K562 (cell line): Measurements from ENCODE around the gene CPTP. TPM values are rescaled to one million over a fixed set of nuclear protein-coding genes. Genes with fewer than 3 reads are reported as not detected.

Experiments used
- ATF6 ChIP-seq: sonication (generic); formaldehyde crosslinking; IDR thresholded peaks from 2 replicates; pipeline ENCODE4 v1.4.0; 2020; ENCODE audit warnings: mild to moderate bottlenecking, missing genetic modification reagents
- HNRNPK ChIP-seq: fragments of 200-400 bp; formaldehyde crosslinking; IDR thresholded peaks from one replicate; pipeline ENCODE4 v1.6.1; 2018; ENCODE audit warnings: mild to moderate bottlenecking, low read depth, low read length; ENCODE audit not compliant: poor library complexity, severe bottlenecking
- JUND ChIP-seq, 2 experiments: IDR thresholded peaks; 2 replicates in 1 of 2; 3 replicates in 1 of 2; pipeline ENCODE4 v1.6.1; 2011; ENCODE audit warnings: borderline replicate concordance in 2 of 2, low read depth in 2 of 2, low read length in 2 of 2, improper control_type of control experiment in 1 of 2, missing biosample characterization in 1 of 2, missing genetic modification characterization in 1 of 2, missing genetic modification reagents in 1 of 2
- KAT2B ChIP-seq: IDR thresholded peaks from one replicate; pipeline ENCODE4 v1.6.1; 2012; ENCODE audit warnings: low read depth, mild to moderate bottlenecking, control low read depth, inconsistent platforms, low read length, moderate library complexity
- MTA1 ChIP-seq: fragments of 450-650 bp; IDR thresholded peaks from 2 replicates; pipeline ENCODE4 v1.6.1; 2017; ENCODE audit warnings: borderline replicate concordance
- MYBL2 ChIP-seq, 2 experiments: fragments of 450-650 bp in 1 of 2; sonication (generic) in 1 of 2; formaldehyde crosslinking in 1 of 2; IDR thresholded peaks; 2 replicates each; pipeline versions ENCODE4 v1.6.1 to v1.8.1; 2017 to 2022; ENCODE audit warnings: borderline replicate concordance in 1 of 2, inconsistent platforms in 1 of 2, low read depth in 1 of 2, mild to moderate bottlenecking in 1 of 2, missing genetic modification reagents in 1 of 2, moderate library complexity in 1 of 2
- MYNN ChIP-seq, 2 experiments: sonication (generic); formaldehyde crosslinking in 1 of 2; IDR thresholded peaks; 2 replicates each; pipeline versions ENCODE4 v1.5.0 to v1.6.1; 2016 to 2020; ENCODE audit warnings: antibody characterized with exemption in 1 of 2, missing genetic modification reagents in 1 of 2
- PML ChIP-seq: IDR thresholded peaks from 2 replicates; pipeline ENCODE4 v1.6.1; 2012; ENCODE audit warnings: low read length, inconsistent platforms
- PPARD ChIP-seq: fragments of 250-450 bp; sonication (Bioruptor Pico); IDR thresholded peaks from 2 replicates; pipeline ENCODE4 v1.8.0; 2022; ENCODE audit warnings: inconsistent platforms, mild to moderate bottlenecking, moderate library complexity
- PTRF ChIP-seq: fragments of 450-650 bp; IDR thresholded peaks from 2 replicates; pipeline ENCODE4 v1.6.1; 2016; ENCODE audit warnings: mild to moderate bottlenecking, missing genetic modification characterization, missing compliant biosample characterization
- RAD51 ChIP-seq: fragments of 450-650 bp; IDR thresholded peaks from 2 replicates; pipeline ENCODE4 v1.7.1; 2016; ENCODE audit warnings: low read depth, mild to moderate bottlenecking, borderline replicate concordance
- SIN3A ChIP-seq, 2 experiments: fragments of 150-350 bp in 1 of 2; IDR thresholded peaks; 2 replicates each; pipeline ENCODE4 v1.6.1; 2011 to 2016; ENCODE audit warnings: borderline replicate concordance in 2 of 2, low read depth in 2 of 2, low read length in 2 of 2, mild to moderate bottlenecking in 2 of 2, moderate library complexity in 2 of 2; ENCODE audit not compliant: control insufficient read depth in 1 of 2
- SRSF1 ChIP-seq: fragments of 200-400 bp; formaldehyde crosslinking; IDR thresholded peaks from 2 replicates; pipeline ENCODE4 v1.6.1; 2017; ENCODE audit warnings: mild to moderate bottlenecking, low read depth, low read length, moderate library complexity
- USF2 ChIP-seq: sonication (generic); formaldehyde crosslinking; IDR thresholded peaks from 2 replicates; pipeline ENCODE4 v1.5.0; 2020; ENCODE audit warnings: missing genetic modification reagents
- ZNF140 ChIP-seq: fragments of 250-450 bp; sonication (Bioruptor Pico); IDR thresholded peaks from 2 replicates; pipeline ENCODE4 v1.8.0; 2021; ENCODE audit warnings: moderate library complexity, mild to moderate bottlenecking, inconsistent platforms
- ZNF146 ChIP-seq: IDR thresholded peaks from one replicate; pipeline ENCODE4 v1.6.1; 2018; ENCODE audit warnings: missing compliant biosample characterization; ENCODE audit not compliant: unreplicated experiment
- ZNF609 ChIP-seq: sonication (generic); formaldehyde crosslinking; IDR thresholded peaks from 2 replicates; pipeline ENCODE4 v1.8.1; 2023; ENCODE audit warnings: missing genetic modification reagents, mild to moderate bottlenecking, borderline replicate concordance
- ZNF75A ChIP-seq: fragments of 450-650 bp; formaldehyde crosslinking; IDR thresholded peaks from 2 replicates; pipeline ENCODE4 v1.4.0; 2020; ENCODE audit warnings: mild to moderate bottlenecking
- polyA plus RNA-seq, 8 experiments: library from polyadenylated mRNA; depleted of rRNA in 4 of 8; stranded (reverse) in 5 of 8; unstranded in 3 of 8; fragments of >200 nt; fragmentation: Nextera tagmentation in 2 of 8; fragmentation: Illumina TruSeq in 1 of 8; extraction: Ambion mirVana in 2 of 8; extraction: Trizol in 1 of 8; gene quantifications; 2 replicates each; pipeline versions ENCODE4 v1.2.1 to v1.2.3, GENCODE V29; 2011 to 2014; ENCODE audit warnings: inconsistent platforms in 1 of 8, missing spikeins in 1 of 8
- total RNA-seq, 7 experiments: library from RNA; depleted of rRNA in 6 of 7; stranded (reverse); fragments of >200 nt in 6 of 7; fragmentation: Illumina TruSeq in 2 of 7; extraction: Trizol in 2 of 7; gene quantifications; 2 replicates each; pipeline versions ENCODE4 v1.2.1 to v1.2.3, GENCODE V29; 2011 to 2021; ENCODE audit warnings: low replicate concordance in 1 of 7

CPTP gene
- total and polyA plus RNA-seq, 9 of the 15 experiments (the other 6 are each of a cell fraction or from before 2014, with no cell fraction given), result 0.11 to 25.8 (median 3.5) TPM

- peak; percentile 73; the same call in 1 of the 2 replicates for TF ChIP-seq RAD51
- peak in 1 of 2 experiments; percentile 53; a peak in 2 of 4 replicates for TF ChIP-seq SIN3A (IDR thresholded peaks at IDR 0.05; ENCODE audit: borderline replicate concordance in 2 of 2, control insufficient read depth in 1 of 2, low read depth in 2 of 2, low read length in 2 of 2)
- TF ChIP-seq JUND (IDR thresholded peaks at IDR 0.05; ENCODE audit: borderline replicate concordance, low read depth, low read length), result no peak
- no peak for TF ChIP-seq JUND (tag; IDR thresholded peaks at IDR 0.05; ENCODE audit: borderline replicate concordance, low read depth, low read length)
- TF ChIP-seq PML, result no peak
- no peak for TF ChIP-seq ZNF75A (CRISPR knock-in tag)
- TF ChIP-seq MTA1, result no peak
- TF ChIP-seq KAT2B, result no peak
- no peak for TF ChIP-seq ATF6 (CRISPR knock-in tag)
- TF ChIP-seq ZNF609 (CRISPR knock-in tag), result peak; percentile 83; the same call in 1 of the 2 replicates
- no peak for TF ChIP-seq SRSF1
- no peak for TF ChIP-seq PTRF
- TF ChIP-seq USF2 (CRISPR knock-in tag), result peak; percentile 88
- TF ChIP-seq MYBL2 (IDR thresholded peaks at IDR 0.05; ENCODE audit: low read depth), result no peak
- TF ChIP-seq MYBL2 (CRISPR knock-in tag; IDR thresholded peaks at IDR 0.05; ENCODE audit: borderline replicate concordance), result 0 out of 2 replicates have a peak, but pooled peaks have one; percentile 18
- TF ChIP-seq HNRNPK, result no peak
- TF ChIP-seq MYNN (IDR thresholded peaks at IDR 0.05), result peak; percentile 47
- no peak for TF ChIP-seq MYNN (CRISPR knock-in tag; IDR thresholded peaks at IDR 0.05)
- TF ChIP-seq ZNF140 (CRISPR knock-in tag), result no peak
- no peak for TF ChIP-seq PPARD (CRISPR knock-in tag)
- peak; percentile 1 for TF ChIP-seq ZNF146 (CRISPR knock-in tag)
These were observed 15.1 kb upstream of the CPTP start (continued) for GRCh38 chr1:1309251-1310108.
